Measurements from ENCODE around the gene TRPM7. TPM values are rescaled to one million over a fixed set of nuclear protein-coding genes. Genes with fewer than 3 reads are reported as not detected.

The TRPM7 gene
- total and polyA plus RNA-seq, 4 donors, result 6.3 to 81.1 (median 24.0) TPM

- TF ChIP-seq, protein P1, sequence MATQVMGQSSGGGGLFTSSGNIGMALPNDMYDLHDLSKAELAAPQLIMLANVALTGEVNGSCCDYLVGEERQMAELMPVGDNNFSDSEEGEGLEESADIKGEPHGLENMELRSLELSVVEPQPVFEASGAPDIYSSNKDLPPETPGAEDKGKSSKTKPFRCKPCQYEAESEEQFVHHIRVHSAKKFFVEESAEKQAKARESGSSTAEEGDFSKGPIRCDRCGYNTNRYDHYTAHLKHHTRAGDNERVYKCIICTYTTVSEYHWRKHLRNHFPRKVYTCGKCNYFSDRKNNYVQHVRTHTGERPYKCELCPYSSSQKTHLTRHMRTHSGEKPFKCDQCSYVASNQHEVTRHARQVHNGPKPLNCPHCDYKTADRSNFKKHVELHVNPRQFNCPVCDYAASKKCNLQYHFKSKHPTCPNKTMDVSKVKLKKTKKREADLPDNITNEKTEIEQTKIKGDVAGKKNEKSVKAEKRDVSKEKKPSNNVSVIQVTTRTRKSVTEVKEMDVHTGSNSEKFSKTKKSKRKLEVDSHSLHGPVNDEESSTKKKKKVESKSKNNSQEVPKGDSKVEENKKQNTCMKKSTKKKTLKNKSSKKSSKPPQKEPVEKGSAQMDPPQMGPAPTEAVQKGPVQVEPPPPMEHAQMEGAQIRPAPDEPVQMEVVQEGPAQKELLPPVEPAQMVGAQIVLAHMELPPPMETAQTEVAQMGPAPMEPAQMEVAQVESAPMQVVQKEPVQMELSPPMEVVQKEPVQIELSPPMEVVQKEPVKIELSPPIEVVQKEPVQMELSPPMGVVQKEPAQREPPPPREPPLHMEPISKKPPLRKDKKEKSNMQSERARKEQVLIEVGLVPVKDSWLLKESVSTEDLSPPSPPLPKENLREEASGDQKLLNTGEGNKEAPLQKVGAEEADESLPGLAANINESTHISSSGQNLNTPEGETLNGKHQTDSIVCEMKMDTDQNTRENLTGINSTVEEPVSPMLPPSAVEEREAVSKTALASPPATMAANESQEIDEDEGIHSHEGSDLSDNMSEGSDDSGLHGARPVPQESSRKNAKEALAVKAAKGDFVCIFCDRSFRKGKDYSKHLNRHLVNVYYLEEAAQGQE (IDR thresholded peaks at IDR 0.05), result no peak
Observed at GRCh38 chr15:50552238-50552637, 134.4 kb downstream of the TRPM7 start (continued).

DNA sequence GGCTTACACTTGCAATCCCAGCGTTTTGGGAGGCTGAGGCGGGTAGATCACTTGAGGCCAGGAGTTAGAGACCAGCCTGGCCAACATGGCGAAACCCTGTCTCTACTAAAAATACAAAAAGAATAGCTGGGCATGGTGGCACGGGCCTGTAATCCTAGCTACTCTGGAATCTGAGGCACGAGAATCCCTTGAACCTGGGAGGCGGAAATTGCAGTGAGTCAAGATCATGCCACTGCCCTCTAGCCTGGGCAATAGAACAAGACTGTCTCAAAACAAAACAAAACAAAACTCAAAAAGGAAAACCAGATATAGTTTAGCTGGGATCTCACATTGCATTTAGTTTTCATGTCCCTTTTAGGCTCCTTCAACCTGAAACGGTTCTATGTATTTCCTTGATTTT lies 137.3 kb downstream of the TRPM7 start:
- Histone ChIP-seq H3K9ac (ENCODE audit: low read depth in 1 of 2, low read length in 2 of 2) (no peak overlapping the region), H3K27ac (ENCODE audit: low read depth in 1 of 2, low read length in 2 of 2) (no peak overlapping the region), H3K9me3 (ENCODE audit: control insufficient read depth in 4 of 4, low read length in 3 of 4) (no peaks in the 10 kb centered on the region), H3K4me3 (ENCODE audit: low read depth in 1 of 3, low read length in 3 of 3) (no peak overlapping the region), H3K36me3 (ENCODE audit: control insufficient read depth in 4 of 4, insufficient read depth in 3 of 4, low read depth in 1 of 4, low read length in 3 of 4) (no peaks in the 10 kb centered on the region), H3K27me3 (ENCODE audit: control insufficient read depth in 4 of 4, insufficient read depth in 4 of 4, low read length in 3 of 4) (no peaks in the 10 kb centered on the region), H3K4me1 (ENCODE audit: control insufficient read depth in 4 of 4, insufficient read depth in 4 of 4, low read length in 3 of 4) (no peaks in the 10 kb centered on the region)
- TF ChIP-seq TAF1 (conservative IDR thresholded peaks at IDR 0.05) (no peak), CTCF (IDR thresholded peaks at IDR 0.05; ENCODE audit: low read depth, low read length, missing input control) (no peak), HNF4G (IDR thresholded peaks at IDR 0.05) (no peak), YY1 (IDR thresholded peaks at IDR 0.05) (no peak)
- DNase-seq (ENCODE audit: low spot score), result no peak
- 91% methylated on average over 7 of the region's 7 CpGs for WGBS

DNA sequence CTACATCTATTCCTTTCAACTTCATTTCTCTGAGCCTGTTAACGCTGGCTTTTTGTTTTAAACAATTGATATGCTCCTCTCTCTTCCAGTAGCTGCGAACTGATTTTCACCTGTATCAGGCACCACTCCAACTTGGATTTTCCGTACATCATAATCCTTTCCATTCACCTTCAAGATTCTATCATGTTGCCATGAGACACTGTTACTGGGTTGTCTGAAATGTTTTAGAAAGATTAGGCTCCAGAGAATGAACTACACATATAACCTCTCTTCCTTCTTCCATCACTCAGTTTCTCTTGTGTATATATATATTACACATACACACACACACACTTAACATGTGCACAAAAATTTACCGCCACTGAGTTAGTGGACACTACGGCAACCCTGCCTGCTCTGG lies 140.0 kb downstream of the TRPM7 start, which contains the start of gene USP50:
USP50 (minus strand) TSS at position 101 of the 400 bp plus-strand sequence. CDS start 141 bp downstream, outside the sequence.
- no peak for DNase-seq (ENCODE audit: low spot score)
- no peak within 1 kb of the TSS for H3K27ac ChIP-seq (ENCODE audit: low read depth in 1 of 2, low read length in 2 of 2)
- H3K4me3 ChIP-seq (ENCODE audit: low read depth in 1 of 3, low read length in 3 of 3), result no peak within 1 kb of the TSS
- 95% methylated on average over 5 of the region's 5 CpGs for WGBS
- no peaks in the 10 kb centered on the region for H3K4me1 ChIP-seq (ENCODE audit: control insufficient read depth in 4 of 4, insufficient read depth in 4 of 4, low read length in 3 of 4)
- no peaks in the 10 kb centered on the region for H3K27me3 ChIP-seq (ENCODE audit: control insufficient read depth in 4 of 4, insufficient read depth in 4 of 4, low read length in 3 of 4)
- H3K9me3 ChIP-seq (ENCODE audit: control insufficient read depth in 4 of 4, low read length in 3 of 4), result no peaks in the 10 kb centered on the region
- no peaks in the 10 kb centered on the region for H3K36me3 ChIP-seq (ENCODE audit: control insufficient read depth in 4 of 4, insufficient read depth in 3 of 4, low read depth in 1 of 4, low read length in 3 of 4)
- TF ChIP-seq FOXA1 (IDR thresholded peaks at IDR 0.05) (no peak), FOXA2 (IDR thresholded peaks at IDR 0.05) (no peak), YY1 (IDR thresholded peaks at IDR 0.05) (no peak), GABPA (IDR thresholded peaks at IDR 0.05 in 1 of 2, conservative IDR thresholded peaks at IDR 0.05 in 1 of 2) (no peak), TAF1 (conservative IDR thresholded peaks at IDR 0.05) (no peak), RAD21 (IDR thresholded peaks at IDR 0.05) (no peak), JUND (IDR thresholded peaks at IDR 0.05) (no peak)
- H3K9ac ChIP-seq (ENCODE audit: low read depth in 1 of 2, low read length in 2 of 2), result no peak within 1 kb of the TSS

DNA sequence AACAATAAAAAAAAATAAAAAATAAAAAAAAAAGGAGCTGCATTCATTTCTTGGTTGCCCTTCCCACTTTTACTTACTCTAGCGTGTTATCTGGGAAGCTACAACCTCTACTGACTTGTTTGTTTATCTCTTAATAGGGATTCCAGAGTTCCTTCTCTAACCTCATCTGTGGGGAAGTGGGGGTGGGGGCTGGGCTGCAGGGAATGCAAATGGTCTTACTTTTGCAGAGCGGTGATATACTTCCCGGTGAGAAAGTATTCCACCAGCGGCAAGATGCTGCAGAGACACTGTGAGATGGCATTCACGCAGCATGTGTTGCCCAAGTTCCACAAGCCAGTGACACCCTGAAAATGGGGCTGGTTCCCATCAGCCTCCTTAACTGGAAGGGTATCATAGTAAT lies 142.2 kb downstream of the TRPM7 start:
- Histone ChIP-seq H3K4me1 (ENCODE audit: control insufficient read depth in 4 of 4, insufficient read depth in 4 of 4, low read length in 3 of 4) (no peaks in the 10 kb centered on the region), H3K9me3 (ENCODE audit: control insufficient read depth in 4 of 4, low read length in 3 of 4) (no peaks in the 10 kb centered on the region), H3K27ac (ENCODE audit: low read depth in 1 of 2, low read length in 2 of 2) (no peak overlapping the region), H3K36me3 (ENCODE audit: control insufficient read depth in 4 of 4, insufficient read depth in 3 of 4, low read depth in 1 of 4, low read length in 3 of 4) (no peaks in the 10 kb centered on the region), H3K4me3 (ENCODE audit: low read depth in 1 of 3, low read length in 3 of 3) (no peak overlapping the region), H3K9ac (ENCODE audit: low read depth in 1 of 2, low read length in 2 of 2) (no peak overlapping the region), H3K27me3 (ENCODE audit: control insufficient read depth in 4 of 4, insufficient read depth in 4 of 4, low read length in 3 of 4) (no peaks in the 10 kb centered on the region)
- no peak for TF ChIP-seq SP1 (IDR thresholded peaks at IDR 0.05)
- no peak for TF ChIP-seq MAX (IDR thresholded peaks at IDR 0.05)
- no peak for TF ChIP-seq ATF3 (IDR thresholded peaks at IDR 0.05)
- no peak for TF ChIP-seq EGR1 (IDR thresholded peaks at IDR 0.05; ENCODE audit: low read depth in 2 of 2)
- TF ChIP-seq, protein P2, sequence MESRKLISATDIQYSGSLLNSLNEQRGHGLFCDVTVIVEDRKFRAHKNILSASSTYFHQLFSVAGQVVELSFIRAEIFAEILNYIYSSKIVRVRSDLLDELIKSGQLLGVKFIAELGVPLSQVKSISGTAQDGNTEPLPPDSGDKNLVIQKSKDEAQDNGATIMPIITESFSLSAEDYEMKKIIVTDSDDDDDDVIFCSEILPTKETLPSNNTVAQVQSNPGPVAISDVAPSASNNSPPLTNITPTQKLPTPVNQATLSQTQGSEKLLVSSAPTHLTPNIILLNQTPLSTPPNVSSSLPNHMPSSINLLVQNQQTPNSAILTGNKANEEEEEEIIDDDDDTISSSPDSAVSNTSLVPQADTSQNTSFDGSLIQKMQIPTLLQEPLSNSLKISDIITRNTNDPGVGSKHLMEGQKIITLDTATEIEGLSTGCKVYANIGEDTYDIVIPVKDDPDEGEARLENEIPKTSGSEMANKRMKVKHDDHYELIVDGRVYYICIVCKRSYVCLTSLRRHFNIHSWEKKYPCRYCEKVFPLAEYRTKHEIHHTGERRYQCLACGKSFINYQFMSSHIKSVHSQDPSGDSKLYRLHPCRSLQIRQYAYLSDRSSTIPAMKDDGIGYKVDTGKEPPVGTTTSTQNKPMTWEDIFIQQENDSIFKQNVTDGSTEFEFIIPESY (IDR thresholded peaks at IDR 0.05), result no peak
- TF ChIP-seq RXRA (IDR thresholded peaks at IDR 0.05), result no peak
- DNase-seq (ENCODE audit: low spot score), result no peak
- WGBS, result 69% methylated on average over 5 of the region's 5 CpGs

All from liver (tissue), 9 donors.